Ishikawa (cell line): ENCODE results near the gene PPARG.

Experiments used
- CEBPB ChIP-seq: IDR thresholded peaks from 2 replicates; pipeline ENCODE4 v1.6.1; 2012
- CREB1 ChIP-seq: IDR thresholded peaks from 2 replicates; pipeline ENCODE4 v1.6.1; 2012; ENCODE audit warnings: low read depth
- EGR1 ChIP-seq: IDR thresholded peaks from 2 replicates; pipeline ENCODE4 v1.6.1; 2012
- EP300 ChIP-seq: IDR thresholded peaks from 2 replicates; pipeline ENCODE4 v1.6.1; 2012; ENCODE audit warnings: borderline replicate concordance
- NFIC ChIP-seq: IDR thresholded peaks from 2 replicates; pipeline ENCODE4 v1.6.1; 2012
- RAD21 ChIP-seq: IDR thresholded peaks from 2 replicates; pipeline ENCODE4 v1.6.1; 2012; ENCODE audit warnings: low read depth
- TAF1 ChIP-seq: IDR thresholded peaks from 2 replicates; pipeline ENCODE4 v1.6.1; 2012; ENCODE audit warnings: low read depth, mild to moderate bottlenecking
- TCF12 ChIP-seq: IDR thresholded peaks from 2 replicates; pipeline ENCODE4 v1.6.1; 2012; ENCODE audit warnings: low read depth
- TEAD4 ChIP-seq: IDR thresholded peaks from 2 replicates; pipeline ENCODE4 v1.6.1; 2012
- USF1 ChIP-seq: IDR thresholded peaks from 2 replicates; pipeline ENCODE4 v1.6.1; 2012
- YY1 ChIP-seq: IDR thresholded peaks from 2 replicates; pipeline ENCODE4 v1.6.1; 2012; ENCODE audit warnings: low read depth
- TF ChIP-seq, protein P1 (sequence below): IDR thresholded peaks from 2 replicates; pipeline ENCODE4 v1.6.1; 2012; ENCODE audit warnings: low read depth, mild to moderate bottlenecking
- TF ChIP-seq, protein P2 (sequence below): IDR thresholded peaks from 2 replicates; pipeline ENCODE4 v1.6.1; 2012

DNA sequence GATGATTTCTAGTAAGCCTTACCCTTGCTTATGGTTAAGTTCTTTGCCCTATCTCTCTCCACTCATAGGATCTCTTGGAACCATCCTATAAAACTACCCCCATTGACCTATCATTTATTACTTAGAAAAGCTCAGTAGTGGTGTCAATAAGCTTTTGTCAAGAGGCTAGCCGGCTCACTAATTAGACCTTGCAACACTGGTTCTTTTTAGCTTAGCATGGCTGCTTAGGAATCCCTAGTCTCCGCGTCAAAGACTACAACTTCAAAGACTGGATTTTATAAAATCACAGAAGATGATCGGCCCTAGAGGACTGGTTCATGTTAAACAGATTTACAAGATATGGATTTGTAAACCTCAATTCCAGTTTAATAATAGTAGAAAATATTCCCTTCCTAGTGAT is 7.6 kb downstream of the PPARG start:
- TF ChIP-seq YY1 (no peak), CEBPB (no peak), RAD21 (no peak), TAF1 (no peak), EGR1 (no peak), USF1 (no peak), CREB1 (no peak), NFIC (no peak), TCF12 (no peak), EP300 (no peak), TEAD4 (no peak)
- TF ChIP-seq, protein P1, sequence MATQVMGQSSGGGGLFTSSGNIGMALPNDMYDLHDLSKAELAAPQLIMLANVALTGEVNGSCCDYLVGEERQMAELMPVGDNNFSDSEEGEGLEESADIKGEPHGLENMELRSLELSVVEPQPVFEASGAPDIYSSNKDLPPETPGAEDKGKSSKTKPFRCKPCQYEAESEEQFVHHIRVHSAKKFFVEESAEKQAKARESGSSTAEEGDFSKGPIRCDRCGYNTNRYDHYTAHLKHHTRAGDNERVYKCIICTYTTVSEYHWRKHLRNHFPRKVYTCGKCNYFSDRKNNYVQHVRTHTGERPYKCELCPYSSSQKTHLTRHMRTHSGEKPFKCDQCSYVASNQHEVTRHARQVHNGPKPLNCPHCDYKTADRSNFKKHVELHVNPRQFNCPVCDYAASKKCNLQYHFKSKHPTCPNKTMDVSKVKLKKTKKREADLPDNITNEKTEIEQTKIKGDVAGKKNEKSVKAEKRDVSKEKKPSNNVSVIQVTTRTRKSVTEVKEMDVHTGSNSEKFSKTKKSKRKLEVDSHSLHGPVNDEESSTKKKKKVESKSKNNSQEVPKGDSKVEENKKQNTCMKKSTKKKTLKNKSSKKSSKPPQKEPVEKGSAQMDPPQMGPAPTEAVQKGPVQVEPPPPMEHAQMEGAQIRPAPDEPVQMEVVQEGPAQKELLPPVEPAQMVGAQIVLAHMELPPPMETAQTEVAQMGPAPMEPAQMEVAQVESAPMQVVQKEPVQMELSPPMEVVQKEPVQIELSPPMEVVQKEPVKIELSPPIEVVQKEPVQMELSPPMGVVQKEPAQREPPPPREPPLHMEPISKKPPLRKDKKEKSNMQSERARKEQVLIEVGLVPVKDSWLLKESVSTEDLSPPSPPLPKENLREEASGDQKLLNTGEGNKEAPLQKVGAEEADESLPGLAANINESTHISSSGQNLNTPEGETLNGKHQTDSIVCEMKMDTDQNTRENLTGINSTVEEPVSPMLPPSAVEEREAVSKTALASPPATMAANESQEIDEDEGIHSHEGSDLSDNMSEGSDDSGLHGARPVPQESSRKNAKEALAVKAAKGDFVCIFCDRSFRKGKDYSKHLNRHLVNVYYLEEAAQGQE = no peak
- TF ChIP-seq, protein P2, sequence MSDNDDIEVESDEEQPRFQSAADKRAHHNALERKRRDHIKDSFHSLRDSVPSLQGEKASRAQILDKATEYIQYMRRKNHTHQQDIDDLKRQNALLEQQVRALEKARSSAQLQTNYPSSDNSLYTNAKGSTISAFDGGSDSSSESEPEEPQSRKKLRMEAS = no peak
